GDM1 (cell line): ENCODE data around the gene LIPC.

Experiments
- DNase-seq: peaks from one replicate; lab custom pipeline; 2025; lab: John Stamatoyannopoulos, UW

The LIPC gene

DNA sequence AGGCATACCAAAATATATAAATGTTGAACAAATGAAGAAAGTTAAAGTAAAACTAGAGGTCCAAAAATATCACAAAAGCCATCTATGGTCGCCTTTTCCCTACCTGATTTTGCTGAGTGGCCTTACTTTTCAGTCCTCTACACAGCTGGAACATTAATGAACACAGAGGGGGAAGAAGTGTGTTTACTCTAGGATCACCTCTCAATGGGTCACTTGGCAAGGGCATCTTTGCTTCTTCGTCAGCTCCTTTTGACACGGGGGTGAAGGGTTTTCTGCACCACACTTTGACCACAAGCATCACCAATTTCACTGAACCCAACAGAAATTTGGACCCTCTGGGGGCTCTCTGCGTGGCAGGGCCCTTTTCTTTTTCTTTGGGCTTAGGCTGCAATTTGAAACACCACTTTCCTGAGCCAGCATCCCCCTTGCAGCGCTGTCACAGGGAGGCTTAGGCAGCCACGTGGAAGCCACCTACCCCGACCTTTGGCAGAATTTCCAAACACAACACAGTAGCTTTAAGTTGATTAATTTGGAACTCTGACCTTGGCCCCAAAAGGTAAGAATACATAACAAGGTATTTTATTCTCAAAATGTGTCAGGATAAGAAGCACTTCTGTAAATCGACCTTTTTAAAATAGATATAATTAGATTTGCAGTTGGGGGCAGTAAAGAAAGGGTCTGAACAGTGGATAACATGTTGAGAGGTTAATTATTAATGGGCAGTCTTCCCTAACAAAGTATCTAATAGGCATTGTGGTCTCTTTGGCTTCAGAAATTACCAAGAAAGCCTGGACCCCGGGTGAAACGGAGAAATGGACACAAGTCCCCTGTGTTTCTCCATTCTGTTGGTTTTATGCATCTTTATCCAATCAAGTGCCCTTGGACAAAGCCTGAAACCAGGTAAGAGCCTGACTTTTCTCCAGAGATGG, at the start of gene LIPC:
TSS of gene LIPC (plus strand) at position 771 of the 929 bp plus-strand sequence. CDS start at position 813, 42 bp downstream.
- no peak for DNase-seq

DNA sequence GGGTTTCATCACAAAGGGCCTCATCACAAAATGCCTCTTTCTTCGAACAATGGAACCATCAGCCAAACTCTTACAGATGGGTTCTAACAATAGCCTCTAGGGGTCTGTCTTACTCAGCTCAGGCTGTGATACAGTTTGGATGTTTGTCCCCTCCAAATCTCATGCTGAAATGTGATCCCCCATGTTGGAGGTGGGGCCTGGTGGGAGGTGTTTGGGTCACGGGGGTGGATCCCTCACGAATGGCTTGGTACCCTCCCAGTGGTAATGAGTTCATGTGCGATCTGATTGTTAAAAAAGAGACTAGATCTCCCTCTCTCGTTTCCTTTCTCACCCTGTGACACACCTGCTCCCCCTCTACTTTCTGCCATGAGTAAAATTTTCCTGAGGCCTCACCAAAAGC, 47.9 kb upstream of the LIPC start:
- no peak for DNase-seq

DNA sequence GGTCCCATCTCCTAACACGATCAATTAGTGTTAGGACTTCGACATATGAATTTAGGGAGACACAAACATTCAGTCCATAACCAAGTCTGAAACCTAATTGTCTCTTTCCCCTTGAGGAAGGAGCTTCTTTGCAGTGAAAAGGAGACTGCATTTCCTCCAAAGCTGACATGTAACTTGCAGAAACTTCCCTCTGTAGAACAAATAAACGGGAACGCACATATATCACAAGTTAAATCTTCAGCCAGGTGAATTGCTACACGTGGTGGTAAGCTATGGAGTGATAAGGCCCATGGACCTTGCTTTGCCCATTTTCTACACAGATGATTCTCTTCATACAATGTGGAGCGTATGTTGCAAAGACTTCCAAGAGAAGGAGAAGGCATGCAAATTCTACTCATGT, 47.1 kb upstream of the LIPC start:
- no peak for DNase-seq

DNA sequence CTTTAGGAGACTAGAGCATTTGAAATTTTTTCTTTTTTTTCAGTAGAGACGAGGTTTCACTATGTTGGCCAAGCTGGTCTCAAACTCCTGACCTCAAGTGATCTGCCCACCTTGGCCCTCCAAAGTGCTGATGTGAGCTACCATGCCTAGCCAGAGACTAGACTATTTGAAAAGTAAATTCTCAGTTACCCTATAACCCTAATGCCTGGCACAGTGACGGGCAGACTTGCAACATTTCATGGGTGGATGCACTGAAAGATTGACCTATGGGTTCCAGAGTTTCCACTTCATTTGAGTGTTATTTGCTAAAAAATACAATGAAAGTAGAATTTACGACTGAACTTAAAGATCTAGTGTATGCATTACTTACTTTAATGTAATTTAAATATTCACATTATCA, 45.7 kb upstream of the LIPC start:
- no peak for DNase-seq

DNA sequence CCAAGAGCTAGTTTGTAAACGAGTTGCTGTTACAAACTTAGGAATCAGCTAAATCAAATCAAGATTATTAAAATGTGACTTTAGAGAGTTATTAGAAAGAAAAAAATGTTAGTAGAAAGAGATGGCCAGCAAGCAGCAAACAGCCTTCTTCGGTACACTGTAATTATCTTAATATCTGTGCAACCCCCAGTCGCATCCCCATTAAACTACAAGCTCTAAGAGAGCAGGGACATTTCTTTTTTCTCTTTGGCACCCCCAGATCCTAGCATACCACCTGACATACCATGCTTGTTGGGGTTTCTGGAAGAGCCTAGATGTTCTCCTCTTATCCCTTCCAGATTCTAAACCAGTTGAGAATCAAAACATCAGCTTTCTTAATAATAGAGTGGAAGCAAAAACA, 45.1 kb upstream of the LIPC start:
- no peak for DNase-seq

DNA sequence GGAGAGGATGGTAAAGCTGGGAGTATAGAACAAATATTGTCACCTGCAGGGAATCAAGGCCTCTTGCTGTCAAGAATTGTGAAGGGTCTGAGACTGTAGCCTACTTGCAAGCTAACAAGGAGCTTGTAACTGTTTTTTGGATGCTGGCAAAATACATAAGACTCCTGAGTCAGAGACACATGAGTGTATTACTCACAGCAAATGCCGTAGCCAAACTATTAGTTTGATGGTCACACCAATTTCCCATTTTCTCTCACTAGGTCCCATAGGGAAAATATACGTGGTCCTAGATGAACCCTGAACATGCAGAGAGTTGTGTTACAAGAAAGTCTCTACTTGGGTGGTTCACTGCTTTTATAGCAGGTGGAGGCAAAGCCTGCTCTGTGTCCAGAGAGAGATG, 44.7 kb upstream of the LIPC start:
- no peak for DNase-seq

DNA sequence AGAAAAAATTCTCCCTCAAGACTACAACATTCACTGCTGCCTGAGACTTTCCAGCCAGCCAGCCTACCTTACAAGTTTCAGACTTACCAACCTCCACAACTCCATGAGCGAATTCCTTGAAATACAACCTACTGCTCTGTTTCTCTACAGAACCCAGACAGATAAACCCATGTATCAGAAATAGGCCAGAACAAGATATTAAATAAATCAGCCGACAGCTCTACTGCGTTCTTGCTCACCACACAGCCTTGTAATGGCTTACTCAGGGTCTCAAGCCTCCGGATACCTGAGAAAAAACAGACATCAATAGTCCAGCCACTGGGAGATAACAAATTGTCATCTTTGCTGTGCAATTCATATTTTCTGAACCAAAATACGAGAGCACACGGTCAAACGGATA, 43.6 kb upstream of the LIPC start:
- DNase-seq, result no peak

DNA sequence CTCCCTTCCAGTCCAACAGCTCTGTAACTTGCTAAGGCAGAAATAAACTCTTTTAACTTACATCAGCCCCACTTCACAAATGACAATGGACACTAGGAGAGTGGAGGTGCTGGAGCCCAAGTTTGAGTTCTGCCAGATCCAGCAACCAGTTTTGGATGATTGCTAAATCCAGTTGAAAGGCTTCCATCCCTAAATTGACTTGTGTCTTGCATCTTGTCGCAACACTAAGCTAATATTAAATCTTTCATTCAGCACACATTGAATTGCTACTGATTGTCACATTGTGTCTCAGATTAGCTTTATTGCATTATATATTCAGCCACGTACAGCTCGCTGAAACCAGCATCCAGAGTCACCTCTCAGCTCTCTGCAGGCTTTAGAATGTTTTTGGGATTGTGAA, 41.7 kb upstream of the LIPC start:
- no peak for DNase-seq

DNA sequence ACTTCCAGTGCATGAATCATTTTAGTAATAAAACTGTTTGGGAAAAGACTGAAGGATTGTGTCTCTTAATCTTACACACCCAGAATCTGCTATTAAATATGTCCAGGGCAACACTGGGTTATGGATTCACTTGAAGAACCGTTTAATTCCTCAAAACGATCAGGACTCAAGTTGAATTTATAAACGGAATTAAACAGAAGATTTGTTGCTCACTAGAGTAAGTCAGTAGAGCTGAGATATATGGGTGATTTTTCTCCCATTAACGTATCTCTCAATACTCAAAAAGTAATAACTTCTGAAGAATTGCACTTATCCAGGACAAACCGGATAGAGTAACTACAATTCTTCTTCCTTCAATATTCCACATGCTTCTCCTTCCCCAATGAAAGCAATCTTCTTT, 41.1 kb upstream of the LIPC start:
- DNase-seq, result no peak

DNA sequence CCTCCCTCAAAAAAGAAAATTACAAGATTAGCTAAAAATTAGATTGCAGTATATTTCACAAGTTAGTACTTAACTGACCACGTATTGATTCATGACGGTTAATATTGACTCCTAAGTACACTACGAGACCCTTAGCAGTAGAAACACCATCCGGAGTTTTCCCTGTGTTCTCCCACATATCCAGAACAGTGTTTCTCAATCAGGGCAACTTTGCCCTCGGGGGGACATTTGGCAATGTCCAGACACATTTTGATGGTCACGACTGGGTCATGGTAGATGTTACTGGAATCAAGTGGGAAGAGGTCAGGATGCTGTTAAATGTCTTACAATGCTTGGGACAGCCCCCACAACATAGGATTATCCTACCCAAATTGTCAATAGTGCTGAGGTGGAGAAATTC, 40.7 kb upstream of the LIPC start:
- DNase-seq, result no peak

DNA sequence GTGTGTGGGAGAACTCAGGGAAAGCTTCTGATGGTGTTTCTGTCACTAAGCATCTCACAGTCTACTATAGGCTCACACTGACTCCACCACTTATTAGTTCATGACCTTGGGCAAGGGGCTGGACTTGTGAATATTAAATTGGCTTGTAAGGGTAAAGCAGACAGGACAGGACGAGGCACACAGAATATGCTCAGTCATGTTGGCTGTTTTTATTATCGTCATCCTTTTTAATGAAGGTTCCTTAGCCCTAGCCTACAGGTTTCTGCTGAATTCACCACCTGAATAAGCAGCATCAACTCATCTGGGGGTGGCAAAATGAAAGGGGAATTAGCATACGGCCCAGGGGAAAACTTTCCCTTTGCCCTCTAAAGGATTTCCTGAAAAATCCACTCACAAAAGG, 39.6 kb upstream of the LIPC start:
- no peak for DNase-seq

DNA sequence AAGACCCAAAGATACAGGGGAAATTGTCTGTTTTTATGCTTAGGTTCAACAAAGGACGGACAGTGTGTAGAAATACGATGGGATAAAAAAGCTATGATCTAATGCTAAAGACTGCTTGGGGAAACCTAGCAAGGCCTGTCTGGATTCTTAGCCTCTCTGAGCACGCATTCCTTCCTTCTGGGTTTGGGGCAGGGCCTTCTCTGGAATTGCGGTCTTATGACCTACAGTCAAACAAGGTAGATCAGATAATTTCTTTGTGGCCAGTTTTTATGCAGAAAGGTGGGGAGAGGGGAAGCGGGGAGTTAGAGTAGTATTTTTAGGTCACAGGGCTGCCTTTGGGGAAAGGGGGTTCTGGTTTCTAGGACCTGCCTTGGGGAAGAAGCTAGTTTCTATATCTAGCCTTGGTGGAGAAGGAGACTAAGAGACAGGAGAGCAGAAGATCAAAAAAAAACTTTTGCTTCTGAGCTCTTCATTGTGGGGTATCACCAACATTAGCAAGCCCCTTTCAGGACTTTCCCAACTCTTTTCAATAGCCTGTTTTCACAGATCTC, 39.1 kb upstream of the LIPC start:
- DNase-seq, result no peak

DNA sequence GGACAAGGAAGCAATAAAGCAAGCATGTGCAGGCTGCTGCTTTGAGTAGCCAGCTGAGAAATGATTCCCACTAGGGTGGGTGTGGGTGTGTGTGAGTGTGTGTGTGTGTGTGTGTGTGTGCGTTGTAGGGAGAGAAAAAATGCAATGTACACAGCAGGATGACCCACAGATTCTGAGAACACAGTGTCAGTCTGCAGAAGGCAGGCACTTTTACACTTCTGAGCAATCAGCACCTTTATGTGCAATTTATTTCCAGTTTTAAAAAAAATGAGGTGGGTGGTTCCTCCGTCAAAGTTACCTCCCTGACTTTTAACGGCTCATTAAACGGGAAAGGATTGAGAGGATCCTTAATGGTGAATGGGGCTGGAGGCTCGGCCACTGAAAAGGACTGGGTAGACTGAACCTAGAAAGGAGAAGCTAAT, 38.5 kb upstream of the LIPC start:
- no peak for DNase-seq

DNA sequence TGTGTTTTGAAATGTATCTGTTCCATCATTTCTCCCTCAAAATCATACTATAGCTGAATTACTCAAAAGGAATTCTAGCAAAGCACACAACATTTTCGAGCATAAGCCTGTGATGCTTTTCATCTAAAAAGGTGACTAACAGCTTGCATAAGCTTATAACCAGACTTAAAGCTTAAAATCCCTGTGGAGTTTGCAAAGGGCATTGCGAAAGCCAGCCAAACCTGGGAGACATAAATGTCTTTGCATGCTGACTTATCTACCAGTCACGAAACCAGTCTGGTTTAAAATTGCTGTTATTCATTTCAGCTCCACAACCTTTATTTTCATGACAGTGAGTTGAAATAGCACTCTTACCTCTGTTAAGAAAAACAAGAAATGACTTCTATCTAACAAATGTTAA, 35.6 kb upstream of the LIPC start:
- no peak for DNase-seq

DNA sequence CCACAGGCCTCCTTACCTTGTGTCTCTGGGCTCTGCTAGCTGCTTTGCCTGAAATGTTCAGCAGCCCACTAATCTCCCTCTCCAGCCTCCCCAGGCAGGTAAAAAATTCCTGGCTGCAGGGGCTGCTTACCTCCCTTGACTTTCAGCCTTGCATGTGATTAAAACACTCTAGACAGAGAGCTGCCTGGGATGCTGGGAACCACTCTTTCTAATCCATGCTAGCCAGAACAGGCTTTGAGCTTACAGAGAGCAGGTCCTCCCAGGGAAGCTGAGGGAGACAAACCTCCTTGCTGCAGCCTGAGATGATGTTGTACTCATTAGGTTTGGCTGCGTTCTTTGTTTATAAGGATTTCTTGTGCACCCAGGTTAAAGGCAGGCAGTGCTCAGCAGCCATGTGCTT, 33.7 kb upstream of the LIPC start:
- no peak for DNase-seq

DNA sequence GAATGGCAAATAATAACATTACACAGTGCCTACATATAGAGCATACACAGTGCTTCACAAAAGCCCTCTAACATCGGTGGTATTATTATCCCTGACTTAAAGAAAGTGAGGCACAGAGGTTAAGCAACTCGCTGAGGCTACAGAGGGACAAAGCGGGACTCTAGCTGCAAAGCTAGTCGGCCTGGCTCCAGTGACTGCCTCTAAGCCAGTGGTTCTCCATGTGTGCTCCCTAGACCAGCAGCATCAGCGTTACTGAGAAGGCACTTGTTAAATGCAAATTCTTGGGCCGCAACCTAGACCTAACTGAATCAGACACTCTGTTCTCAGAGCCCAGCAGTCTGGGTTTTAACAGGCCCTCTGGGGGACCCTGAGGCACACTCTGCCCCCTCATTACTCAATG, 33.1 kb upstream of the LIPC start:
- no peak for DNase-seq

DNA sequence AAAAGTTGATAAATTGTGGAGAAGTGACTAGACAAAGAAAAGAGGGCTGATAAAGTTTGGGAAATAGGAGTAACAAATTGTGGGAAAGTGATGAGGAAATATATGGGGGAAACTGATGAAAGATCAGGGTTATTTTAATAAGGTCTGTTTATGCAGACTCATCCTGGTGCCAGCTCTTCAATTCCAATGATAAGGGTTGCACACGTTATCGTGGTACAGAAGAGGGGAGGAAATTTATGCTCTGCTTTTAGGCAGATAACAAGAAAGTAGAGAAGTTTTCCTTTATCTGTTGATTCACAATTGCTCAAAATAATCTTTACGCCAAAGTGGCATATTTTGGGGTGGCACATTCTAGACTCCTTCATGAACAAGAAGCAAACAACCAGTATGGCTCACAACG, 32.1 kb upstream of the LIPC start:
- DNase-seq, result no peak

DNA sequence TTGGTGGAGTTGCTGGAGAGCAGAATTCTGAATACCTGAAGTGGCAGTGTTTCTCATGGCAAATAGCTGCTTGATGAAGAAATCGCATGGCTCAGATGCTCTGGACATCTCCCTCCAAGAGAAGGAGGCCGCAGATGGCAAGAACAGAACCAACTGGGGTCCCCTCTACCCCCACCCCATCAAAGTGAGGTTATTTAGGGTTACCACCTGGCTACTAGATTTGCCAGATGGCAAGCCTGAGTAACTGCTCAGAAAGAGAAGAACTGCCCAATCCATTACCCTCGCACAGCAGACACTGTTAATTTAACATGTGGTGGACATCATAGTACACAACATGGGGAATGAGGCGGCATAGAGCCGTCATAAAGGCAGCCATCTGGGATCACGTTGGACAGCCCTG, 30.5 kb upstream of the LIPC start:
- DNase-seq, result no peak

DNA sequence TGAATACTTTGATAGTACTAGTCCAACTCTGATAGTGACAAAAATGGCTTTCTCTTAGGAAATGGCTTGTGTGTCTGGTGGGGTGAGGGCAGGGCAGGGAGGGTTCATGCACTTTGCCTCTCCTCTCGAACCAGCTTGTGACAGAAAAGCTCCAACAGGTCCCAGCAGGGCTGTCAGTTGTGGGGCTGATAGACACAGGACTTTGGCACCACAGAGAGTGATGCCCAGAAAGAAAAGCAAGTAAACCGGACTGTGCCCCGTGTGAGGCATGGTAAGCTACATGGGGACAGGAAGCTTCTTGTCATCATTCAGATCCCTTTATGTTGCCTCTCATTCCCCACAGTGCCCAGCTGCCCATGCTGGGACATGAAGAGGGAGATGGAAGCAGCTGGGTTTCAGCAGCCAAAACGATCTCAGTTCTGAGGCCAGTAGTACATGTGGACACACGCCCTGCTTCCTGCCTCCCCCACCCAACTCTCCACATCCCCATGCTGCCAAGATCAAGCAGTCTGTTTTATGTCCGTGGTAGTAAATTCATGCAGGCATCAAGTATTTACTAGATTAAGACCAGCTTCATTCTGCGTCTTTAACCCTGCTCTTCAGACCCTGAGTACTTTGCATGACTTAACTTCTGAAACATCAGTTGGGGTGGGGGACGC, 29.7 kb upstream of the LIPC start:
- DNase-seq, result no peak

DNA sequence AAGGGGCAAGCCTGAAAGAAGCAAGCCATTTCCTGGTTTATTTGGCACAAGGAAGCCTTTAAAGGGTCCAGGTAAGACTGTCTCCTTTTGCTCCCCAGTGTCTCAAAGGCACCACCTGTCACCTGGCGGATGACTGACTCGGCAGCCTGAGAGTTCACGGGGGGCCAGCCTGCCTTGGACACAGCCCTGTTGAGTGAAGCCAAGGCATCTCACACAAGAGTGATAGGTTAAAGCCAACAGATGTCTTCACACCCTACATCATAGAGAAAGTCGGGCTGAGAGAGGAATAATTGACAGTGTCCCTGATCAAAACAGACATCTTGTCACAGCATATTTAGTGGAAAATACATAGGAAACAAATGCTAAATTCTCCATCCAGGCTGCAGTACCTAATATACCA, 28.2 kb upstream of the LIPC start:
- DNase-seq, result no peak

DNA sequence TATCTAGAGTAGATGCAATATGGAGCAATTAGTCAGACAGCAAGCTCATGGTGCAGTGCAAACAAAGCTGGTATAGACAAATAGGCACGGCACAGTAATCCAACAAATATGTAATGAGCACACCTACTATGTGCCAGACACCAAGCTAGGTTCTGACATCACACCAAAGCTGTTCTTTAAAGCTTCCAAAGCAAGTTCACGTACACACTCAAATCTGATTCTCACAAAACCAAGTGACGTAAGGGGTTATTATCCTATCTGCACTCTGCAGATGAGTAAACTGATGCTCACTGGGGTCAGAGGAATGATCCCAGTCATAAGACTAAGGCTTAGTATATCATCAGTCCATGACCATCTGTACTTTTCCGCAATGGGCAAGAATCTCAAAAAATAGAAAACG, 27.8 kb upstream of the LIPC start:
- no peak for DNase-seq

DNA sequence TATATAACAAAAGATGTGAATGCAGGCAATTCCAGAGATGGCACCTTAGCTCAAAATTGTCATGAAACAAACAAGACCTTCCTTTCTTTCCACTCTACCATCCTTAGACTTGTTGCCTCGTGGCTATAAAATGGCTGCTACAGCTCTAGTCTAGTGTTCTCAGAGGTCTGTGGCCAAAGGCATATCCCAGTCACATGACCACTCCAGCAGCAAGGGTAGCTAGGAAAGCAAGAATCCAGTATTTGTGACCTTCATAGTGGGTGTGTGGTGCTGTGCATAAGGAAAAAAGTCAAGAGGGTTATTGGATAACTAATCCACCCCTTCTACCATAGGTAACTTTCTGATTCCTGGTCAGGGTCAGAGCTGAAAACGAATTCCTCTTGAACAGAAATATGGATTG, 27.1 kb upstream of the LIPC start:
- no peak for DNase-seq

DNA sequence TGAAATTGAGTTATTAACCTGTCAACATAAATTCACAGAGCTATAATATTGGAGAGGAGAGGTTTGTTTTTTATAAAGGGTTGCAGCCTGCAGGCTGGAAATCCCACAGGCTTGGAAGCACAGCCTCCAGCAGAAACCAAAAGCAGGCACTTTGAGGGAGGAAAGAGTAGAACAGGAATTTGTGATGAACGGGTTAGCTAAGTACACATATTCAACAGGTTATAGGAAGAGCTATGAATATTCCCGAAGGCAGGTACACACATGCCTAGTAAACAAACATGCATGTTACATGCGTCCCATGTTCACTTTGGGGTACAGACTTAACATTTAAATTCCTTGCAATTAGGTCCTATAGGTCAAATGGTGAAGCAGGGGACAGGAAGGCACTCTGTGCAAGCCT, 25.9 kb upstream of the LIPC start:
- DNase-seq, result no peak
